Kidney epithelial cell (primary cell): ENCODE measurements around the gene USP53. TPM values are rescaled to one million over a fixed set of nuclear protein-coding genes. Genes with fewer than 3 reads are reported as not detected.
"Not testable (repeated sequence)": the region's sequence is repeated elsewhere in the genome, so short reads cannot be mapped to it uniquely, and the experiment has no call there.

Source experiments
- DNase-seq: peaks from one replicate; pipeline ENCODE4 v3.0.0-alpha.2; 2010; ENCODE audit warnings: low read depth
- H3K27me3 ChIP-seq: 2 replicates; pipeline ENCODE4 v1.6.0; 2011; ENCODE audit warnings: low read length; ENCODE audit not compliant: control insufficient read depth, insufficient read depth
- H3K36me3 ChIP-seq: 2 replicates; pipeline ENCODE4 v1.5.1; 2011; ENCODE audit warnings: low read length; ENCODE audit not compliant: control insufficient read depth, insufficient read depth
- H3K4me3 ChIP-seq: 2 replicates; pipeline ENCODE4 v1.5.1; 2011; ENCODE audit warnings: low read depth, mild to moderate bottlenecking, control low read depth, low read length
- total RNA-seq: library from RNA; depleted of rRNA; stranded (reverse); fragments of >200 nt; gene quantifications from 2 replicates; pipeline ENCODE4 v1.2.3, GENCODE V29; 2015
- TF ChIP-seq, protein P1 (sequence below): IDR thresholded peaks from 2 replicates; pipeline ENCODE4 v1.5.1; 2011; ENCODE audit warnings: mild to moderate bottlenecking, moderate library complexity, low read length, control low read depth, inconsistent platforms; ENCODE audit not compliant: insufficient read depth, poor library complexity, severe bottlenecking

The USP53 gene
- total RNA-seq, 1 donor from 2014 or later: 32.8 TPM

DNA sequence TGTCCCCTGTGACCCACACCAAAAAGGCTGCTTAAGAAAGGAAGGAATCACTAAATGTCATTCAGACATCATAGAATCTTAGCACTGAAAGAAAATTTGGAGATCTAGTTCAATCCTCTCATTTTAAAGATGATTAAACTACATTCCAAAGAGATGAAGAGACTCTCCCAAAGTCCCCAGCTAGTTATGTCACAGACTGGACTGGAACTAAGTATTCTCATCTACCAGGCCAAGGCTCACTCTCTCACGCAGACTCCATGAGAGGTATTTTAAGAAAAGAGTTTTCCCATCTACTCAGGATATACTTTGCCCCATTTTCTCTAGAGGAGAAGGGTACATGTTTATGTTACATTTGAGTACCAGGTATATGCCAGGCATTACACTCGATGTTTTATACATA, 102.5 kb downstream of the USP53 start:
- no peaks in the 10 kb centered on the region for H3K36me3 ChIP-seq
- TF ChIP-seq, protein P1, sequence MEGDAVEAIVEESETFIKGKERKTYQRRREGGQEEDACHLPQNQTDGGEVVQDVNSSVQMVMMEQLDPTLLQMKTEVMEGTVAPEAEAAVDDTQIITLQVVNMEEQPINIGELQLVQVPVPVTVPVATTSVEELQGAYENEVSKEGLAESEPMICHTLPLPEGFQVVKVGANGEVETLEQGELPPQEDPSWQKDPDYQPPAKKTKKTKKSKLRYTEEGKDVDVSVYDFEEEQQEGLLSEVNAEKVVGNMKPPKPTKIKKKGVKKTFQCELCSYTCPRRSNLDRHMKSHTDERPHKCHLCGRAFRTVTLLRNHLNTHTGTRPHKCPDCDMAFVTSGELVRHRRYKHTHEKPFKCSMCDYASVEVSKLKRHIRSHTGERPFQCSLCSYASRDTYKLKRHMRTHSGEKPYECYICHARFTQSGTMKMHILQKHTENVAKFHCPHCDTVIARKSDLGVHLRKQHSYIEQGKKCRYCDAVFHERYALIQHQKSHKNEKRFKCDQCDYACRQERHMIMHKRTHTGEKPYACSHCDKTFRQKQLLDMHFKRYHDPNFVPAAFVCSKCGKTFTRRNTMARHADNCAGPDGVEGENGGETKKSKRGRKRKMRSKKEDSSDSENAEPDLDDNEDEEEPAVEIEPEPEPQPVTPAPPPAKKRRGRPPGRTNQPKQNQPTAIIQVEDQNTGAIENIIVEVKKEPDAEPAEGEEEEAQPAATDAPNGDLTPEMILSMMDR: no peak
- no peak overlapping the region for H3K4me3 ChIP-seq
- no peak for DNase-seq
- H3K27me3 ChIP-seq: no peaks in the 10 kb centered on the region

DNA sequence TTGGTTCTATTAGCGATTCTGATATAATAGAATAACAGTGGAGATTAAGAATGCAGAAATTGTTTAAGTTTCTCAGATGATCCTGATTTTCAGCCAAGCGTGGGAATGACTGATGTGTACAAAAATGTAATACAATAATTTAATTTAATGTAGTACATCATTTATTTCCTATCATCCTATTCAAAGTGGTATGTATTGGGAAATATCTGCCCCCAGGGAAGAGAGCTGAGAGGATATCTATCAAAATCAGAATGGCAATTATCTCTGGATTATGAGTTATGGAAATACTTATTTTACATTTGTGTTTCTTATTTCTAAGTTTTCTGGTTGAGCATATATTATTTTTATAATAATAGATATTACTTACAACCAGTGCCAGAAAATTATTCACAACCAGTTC, 105.5 kb downstream of the USP53 start:
- TF ChIP-seq, protein P1: no peak
- no peak overlapping the region for H3K4me3 ChIP-seq
- no peaks in the 10 kb centered on the region for H3K27me3 ChIP-seq
- H3K36me3 ChIP-seq: no peaks in the 10 kb centered on the region
- DNase-seq: no peak

DNA sequence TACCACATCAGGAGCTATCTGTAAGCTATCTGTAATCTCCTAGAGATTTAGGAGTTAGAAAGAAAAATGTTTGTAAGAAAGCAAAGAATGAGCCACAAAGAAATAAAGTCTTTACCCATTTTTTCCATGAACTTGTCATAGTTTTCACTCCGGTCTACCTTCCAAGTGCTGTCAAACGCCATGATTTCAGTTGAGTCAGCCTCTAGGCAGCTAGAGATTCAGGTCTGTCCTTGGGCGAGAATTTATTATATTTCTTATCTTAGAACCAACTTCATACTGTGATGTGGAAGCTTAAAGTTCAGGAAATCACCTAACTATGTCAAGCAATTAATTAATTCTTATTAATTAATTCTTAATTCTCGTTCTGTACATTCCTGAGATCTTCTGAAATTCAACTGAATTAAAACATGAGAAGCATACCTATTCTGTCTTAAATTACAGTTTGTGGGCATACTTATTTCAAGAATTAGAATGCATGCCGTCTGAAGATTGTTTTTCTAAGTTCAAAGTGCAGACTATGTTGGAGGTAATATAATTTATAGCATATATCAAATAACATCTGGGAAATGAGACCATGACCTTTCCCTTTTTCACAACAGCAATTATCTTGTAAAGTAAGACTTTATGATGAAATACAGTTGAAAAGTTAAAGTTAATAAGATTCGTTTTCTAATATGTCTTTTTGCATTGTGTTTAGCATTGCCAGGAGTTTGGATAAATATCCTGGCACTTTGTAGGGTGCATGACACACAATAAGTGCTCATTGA, 109.6 kb downstream of the USP53 start, which contains the start of gene FABP2:
FABP2 (minus strand) TSS at position 218 of the 767 bp plus-strand sequence; CDS start at position 182, 36 bp downstream.
- Histone ChIP-seq H3K36me3 (no peaks in the 10 kb centered on the region), H3K27me3 (no peaks in the 10 kb centered on the region), H3K4me3 (no peak within 1 kb of the TSS)
- DNase-seq: no peak
- TF ChIP-seq, protein P1: no peak

DNA sequence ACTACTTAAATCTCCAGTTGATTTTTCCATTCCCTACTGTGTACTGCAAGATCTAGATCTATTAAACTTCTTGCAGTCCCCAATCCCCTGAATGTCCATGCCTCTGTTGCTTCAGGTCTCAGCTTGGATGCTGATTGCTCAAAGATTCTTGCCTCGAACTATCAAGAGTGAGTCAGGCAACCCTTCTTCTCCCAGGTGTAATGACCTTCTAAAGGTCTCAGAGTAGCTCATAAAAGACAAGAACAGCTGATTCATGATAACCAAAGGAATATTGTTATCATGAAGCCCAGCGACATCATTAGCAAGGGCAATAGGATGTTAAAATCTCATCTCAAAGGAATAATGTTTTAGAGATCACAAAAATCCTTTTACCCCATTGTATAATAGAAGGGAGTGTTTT, 116.2 kb downstream of the USP53 start:
- H3K4me3 ChIP-seq: no peak overlapping the region
- H3K36me3 ChIP-seq: no peaks in the 10 kb centered on the region
- DNase-seq: no peak
- H3K27me3 ChIP-seq: no peaks in the 10 kb centered on the region
- TF ChIP-seq, protein P1: no peak

DNA sequence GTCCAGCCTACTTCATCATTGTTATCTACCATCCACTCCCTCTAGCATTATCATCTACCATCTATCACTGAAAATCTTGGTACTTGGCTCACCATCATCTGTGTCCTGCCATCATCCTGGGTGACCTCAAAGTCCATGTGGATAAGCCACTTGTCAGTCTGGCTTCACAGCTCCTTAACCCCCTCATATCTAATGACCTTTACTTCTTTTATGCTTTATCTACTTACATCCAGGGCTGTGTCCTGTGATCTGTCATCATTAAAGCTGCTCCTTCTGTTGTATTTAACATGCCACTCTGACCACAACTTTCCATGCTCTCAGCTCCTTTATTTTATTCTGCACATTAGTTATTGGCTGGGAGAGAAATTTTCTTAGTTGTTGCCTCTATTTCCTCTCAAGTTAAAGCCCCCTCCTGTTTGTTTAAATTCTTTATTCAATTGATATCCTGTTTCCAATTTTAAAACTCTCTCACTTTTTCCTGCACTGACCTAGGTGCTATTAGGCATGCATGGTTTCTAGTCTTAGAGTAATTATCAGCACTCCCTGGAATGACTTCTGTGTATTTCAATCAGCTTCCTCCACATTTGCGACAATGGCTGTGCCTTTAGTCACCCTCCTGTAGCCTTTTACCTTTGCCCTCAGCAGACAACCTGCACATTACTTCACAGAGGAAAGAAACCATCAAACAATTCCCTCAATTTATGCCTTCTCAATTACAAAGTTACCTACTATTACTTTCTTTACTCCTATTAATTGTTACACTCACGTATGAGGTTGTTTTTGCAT, 117.5 kb downstream of the USP53 start:
- TF ChIP-seq, protein P1: no peak
- Histone ChIP-seq H3K36me3 (no peaks in the 10 kb centered on the region), H3K4me3 (no peak overlapping the region), H3K27me3 (no peaks in the 10 kb centered on the region)
- no peak for DNase-seq

DNA sequence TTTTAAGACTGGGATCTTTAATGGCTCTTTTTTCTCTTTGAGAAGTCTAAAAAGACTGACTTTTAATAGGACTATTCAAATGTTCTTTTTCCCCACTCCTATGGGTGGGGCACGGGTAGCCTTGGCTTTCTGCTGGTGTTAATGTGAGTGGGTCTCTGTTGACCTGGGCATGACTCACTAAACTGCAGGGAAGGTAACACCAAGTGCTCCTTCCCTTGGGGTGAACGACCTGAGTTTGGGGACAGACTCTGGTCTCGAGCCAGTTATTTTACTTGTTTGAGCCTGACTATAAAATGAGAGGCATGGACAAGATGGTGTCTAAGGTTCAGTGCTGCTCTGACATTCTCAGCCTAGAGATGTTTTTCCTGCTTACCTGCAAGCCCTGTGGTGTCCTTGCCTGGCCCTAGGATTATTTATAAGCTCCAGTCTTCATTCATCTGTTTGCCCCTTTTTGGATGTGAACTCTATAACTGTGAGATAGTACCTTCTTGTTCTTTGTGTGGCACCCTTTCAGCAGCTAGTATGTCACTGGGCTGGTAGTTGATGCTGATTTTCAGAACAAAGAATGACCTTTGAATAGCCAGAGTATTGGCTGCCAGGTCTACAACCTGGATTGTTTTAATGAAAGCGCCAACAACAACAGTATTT, 123.9 kb downstream of the USP53 start:
- H3K27me3 ChIP-seq, H3K36me3 ChIP-seq, DNase-seq, H3K4me3 ChIP-seq: not testable (repeated sequence)
